IMR-90 (cell line): ENCODE data around the gene MPV17L. TPM values are rescaled to one million over a fixed set of nuclear protein-coding genes. Genes with fewer than 3 reads are reported as not detected.

ENCODE experiments used
- ATAC-seq: fragments of 200-7000 bp; cut with Tn5 transposase; 2 replicates; pipeline ENCODE4 v1.9.1; 2020; ENCODE audit warnings: low read depth, mild to moderate bottlenecking, moderate library complexity
- BruUV-seq: library from RNA; stranded (reverse); fragments of 400-500 nt; replicated peaks from 2 replicates; lab custom pipeline; 2021; lab: Mats Ljungman, UMichigan
- CTCF ChIA-PET: fragments of 300-600 bp; formaldehyde crosslinking; extraction: SDS; loops from one replicate; lab custom pipeline; 2021; ENCODE audit warnings: antibody characterized with exemption; lab: Yijun Ruan, JAX
- POLR2A ChIA-PET: fragments of 300-600 bp; sonication (Branson Sonifier 250); formaldehyde crosslinking; loops from one replicate; lab custom pipeline; 2022; ENCODE audit warnings: antibody characterized with exemption; ENCODE audit not compliant: unreplicated experiment; lab: Charles Lee
- DNase-seq: peaks from one replicate; pipeline ENCODE4 v3.0.0; 2013
- H2AFZ ChIP-seq: replicated peaks from 2 replicates; pipeline ENCODE3; 2013; ENCODE audit warnings: low read length, mild to moderate bottlenecking; ENCODE audit not compliant: poor library complexity
- H2AK5ac ChIP-seq: 2 replicates; pipeline ENCODE4 v1.6.1; 2013; ENCODE audit warnings: low read depth, low read length, inconsistent platforms
- H2AK9ac ChIP-seq: replicated peaks from 2 replicates; pipeline ENCODE3; 2013; ENCODE audit warnings: mild to moderate bottlenecking, low read depth, low read length, moderate library complexity; ENCODE audit not compliant: poor library complexity
- H2BK120ac ChIP-seq: 2 replicates; pipeline ENCODE4 v1.6.1; 2013; ENCODE audit warnings: low read depth, low read length, inconsistent platforms
- H2BK15ac ChIP-seq: 3 replicates; pipeline ENCODE4 v1.6.1; 2013; ENCODE audit warnings: low read depth, low read length, inconsistent platforms
- H2BK20ac ChIP-seq: 2 replicates; pipeline ENCODE4 v1.6.1; 2013; ENCODE audit warnings: low read depth, mild to moderate bottlenecking, inconsistent platforms, low read length, moderate library complexity
- H2BK5ac ChIP-seq: 2 replicates; pipeline ENCODE4 v1.6.1; 2013; ENCODE audit warnings: mild to moderate bottlenecking, low read depth, low read length, inconsistent platforms; ENCODE audit not compliant: poor library complexity, severe bottlenecking
- H3K14ac ChIP-seq: replicated peaks from 2 replicates; pipeline ENCODE4 v1.6.1; 2013; ENCODE audit warnings: low read depth, low read length, inconsistent platforms
- H3K18ac ChIP-seq: 2 replicates; pipeline ENCODE4 v1.6.1; 2013; ENCODE audit warnings: low read depth, low read length, control low read depth
- H3K23ac ChIP-seq: 2 replicates; pipeline ENCODE4 v1.6.1; 2013; ENCODE audit warnings: low read depth, low read length, inconsistent platforms
- H3K27ac ChIP-seq: 2 replicates; pipeline ENCODE4 v1.5.1; 2013; ENCODE audit warnings: mild to moderate bottlenecking, control low read depth, low read length; ENCODE audit not compliant: insufficient read depth
- H3K27me3 ChIP-seq: 2 replicates; pipeline ENCODE4 v1.6.1; 2013; ENCODE audit warnings: low read length; ENCODE audit not compliant: control insufficient read depth, insufficient read depth
- H3K36me3 ChIP-seq: 2 replicates; pipeline ENCODE4 v1.6.1; 2013; ENCODE audit warnings: low read length, mixed read lengths; ENCODE audit not compliant: control insufficient read depth, insufficient read depth
- H3K4ac ChIP-seq: 2 replicates; pipeline ENCODE4 v1.6.1; 2013; ENCODE audit warnings: low read depth, low read length, inconsistent platforms
- H3K4me1 ChIP-seq: 2 replicates; pipeline ENCODE4 v1.6.1; 2013; ENCODE audit warnings: low read length, mixed read lengths; ENCODE audit not compliant: control insufficient read depth, insufficient read depth
- H3K4me2 ChIP-seq: 2 replicates; pipeline ENCODE4 v1.6.1; 2013; ENCODE audit warnings: low read depth, mild to moderate bottlenecking, control low read depth, low read length, moderate library complexity
- H3K4me3 ChIP-seq: 2 replicates; pipeline ENCODE4 v1.5.1; 2013; ENCODE audit warnings: low read depth, mild to moderate bottlenecking, control low read depth, low read length, moderate library complexity; ENCODE audit not compliant: insufficient read depth
- H3K56ac ChIP-seq: 2 replicates; pipeline ENCODE4 v1.6.1; 2013; ENCODE audit warnings: low read length, inconsistent platforms; ENCODE audit not compliant: insufficient read depth; ENCODE audit errors: extremely low read depth
- H3K79me1 ChIP-seq, 2 experiments: 2 replicates each; pipeline ENCODE4 v1.6.1; 2013; ENCODE audit warnings: low read length in 2 of 2, inconsistent platforms in 1 of 2, low read depth in 1 of 2
- H3K9ac ChIP-seq: 2 replicates; pipeline ENCODE4 v1.6.1; 2013; ENCODE audit warnings: low read depth, low read length, control low read depth
- H3K9me1 ChIP-seq: 2 replicates; pipeline ENCODE4 v1.6.1; 2013; ENCODE audit warnings: low read length, inconsistent platforms; ENCODE audit not compliant: insufficient read depth
- H3K9me3 ChIP-seq: 2 replicates; pipeline ENCODE4 v1.6.1; 2013; ENCODE audit warnings: low read length; ENCODE audit not compliant: control insufficient read depth, insufficient read depth
- H4K20me1 ChIP-seq: 2 replicates; pipeline ENCODE4 v1.6.1; 2013; ENCODE audit warnings: low read length, inconsistent platforms; ENCODE audit not compliant: insufficient read depth
- H4K5ac ChIP-seq: 2 replicates; pipeline ENCODE4 v1.6.1; 2013; ENCODE audit warnings: mild to moderate bottlenecking, low read depth, low read length, control low read depth
- H4K8ac ChIP-seq, 2 experiments: 2 replicates each; pipeline ENCODE4 v1.6.1; 2013; ENCODE audit warnings: low read depth in 2 of 2, low read length in 2 of 2, control low read depth in 1 of 2, inconsistent platforms in 1 of 2
- H4K91ac ChIP-seq: 2 replicates; pipeline ENCODE4 v1.6.1; 2013; ENCODE audit warnings: low read depth, low read length, inconsistent platforms; ENCODE audit not compliant: insufficient read depth
- BHLHE40 ChIP-seq: fragments of 150-350 bp; IDR thresholded peaks from 2 replicates; pipeline ENCODE4 v1.6.1; 2016; ENCODE audit warnings: mild to moderate bottlenecking, low read depth, low read length
- CEBPB ChIP-seq: IDR thresholded peaks from 2 replicates; pipeline ENCODE4 v1.6.1; 2012; ENCODE audit warnings: low read depth, low read length, improper control_type of control experiment
- CHD1 ChIP-seq: IDR thresholded peaks from 2 replicates; pipeline ENCODE4 v1.6.1; 2012; ENCODE audit warnings: low read depth, low read length, improper control_type of control experiment
- CTCF ChIP-seq: conservative IDR thresholded peaks from 2 replicates; pipeline ENCODE4 v1.5.1; 2012; ENCODE audit warnings: mild to moderate bottlenecking, low read depth, low read length, improper control_type of control experiment
- FOS ChIP-seq: fragments of 150-350 bp; IDR thresholded peaks from 2 replicates; pipeline ENCODE4 v1.6.1; 2016; ENCODE audit warnings: low read depth, low read length
- MAFK ChIP-seq: IDR thresholded peaks from 2 replicates; pipeline ENCODE4 v1.6.1; 2012; ENCODE audit warnings: low read depth, low read length, improper control_type of control experiment
- MAZ ChIP-seq: IDR thresholded peaks from 2 replicates; pipeline ENCODE4 v1.6.1; 2012; ENCODE audit warnings: low read depth, mild to moderate bottlenecking, low read length, improper control_type of control experiment, moderate library complexity, borderline replicate concordance
- MXI1 ChIP-seq: IDR thresholded peaks from 2 replicates; pipeline ENCODE4 v1.6.1; 2012; ENCODE audit warnings: low read depth, mild to moderate bottlenecking, low read length, moderate library complexity, borderline replicate concordance
- NFE2L2 ChIP-seq: fragments of 150-350 bp; IDR thresholded peaks from 2 replicates; pipeline ENCODE4 v1.6.1; 2016; ENCODE audit warnings: low read depth, mild to moderate bottlenecking, low read length
- POLR2A ChIP-seq: IDR thresholded peaks from 2 replicates; pipeline ENCODE4 v1.6.1; 2012; ENCODE audit warnings: mild to moderate bottlenecking, low read depth, low read length
- RAD21 ChIP-seq: IDR thresholded peaks from 2 replicates; pipeline ENCODE4 v1.6.1; 2012; ENCODE audit warnings: low read length, improper control_type of control experiment
- RCOR1 ChIP-seq: IDR thresholded peaks from 2 replicates; pipeline ENCODE4 v1.6.1; 2012; ENCODE audit warnings: mild to moderate bottlenecking, low read length, improper control_type of control experiment; ENCODE audit not compliant: insufficient replicate concordance
- RFX5 ChIP-seq: IDR thresholded peaks from 2 replicates; pipeline ENCODE4 v1.8.0; 2012; ENCODE audit warnings: low read depth, mild to moderate bottlenecking, low read length, moderate library complexity
- SMC3 ChIP-seq: fragments of 150-350 bp; IDR thresholded peaks from 2 replicates; pipeline ENCODE4 v1.6.1; 2016; ENCODE audit warnings: low read depth, mild to moderate bottlenecking, antibody characterized with exemption, low read length, moderate library complexity
- USF2 ChIP-seq: fragments of 150-350 bp; IDR thresholded peaks from 2 replicates; pipeline ENCODE4 v1.6.1; 2017; ENCODE audit warnings: mild to moderate bottlenecking, antibody characterized with exemption, low read length, low read depth
- WGBS, 2 experiments: methylation state at CpG; one replicate each; pipeline versions ENCODE4 v1.1.5 to v1.1.7; 2013; ENCODE audit warnings: missing lambda C conversion rate in 2 of 2; ENCODE audit not compliant: insufficient read length in 1 of 2; ENCODE audit errors: extremely low coverage in 2 of 2; 5-methylcytosine and 5-hydroxymethylcytosine counted together
- dilution Hi-C: fragments of 300-500 bp; cut with HindIII; formaldehyde crosslinking; loops from one replicate; pipeline ENCODE4 v1.14.3; 2018; ENCODE audit warnings: low sequenced_read_pairs; ENCODE audit not compliant: unreplicated experiment
- in situ Hi-C: fragments of 300-500 bp; cut with MboI; formaldehyde crosslinking; loops from 3 replicates; pipeline ENCODE4 v1.14.3; 2019; ENCODE audit warnings: low sequenced_read_pairs, inconsistent platforms, mixed read lengths
- intact Hi-C: fragments of 100-400 bp; cut with micrococcal nuclease; formaldehyde crosslinking; loops from 2 replicates; pipeline ENCODE4 v1.10.0; 2022
- polyA plus RNA-seq, 3 experiments: library from polyadenylated mRNA; depleted of rRNA; stranded (reverse); fragments of >200 nt; gene quantifications; 2 replicates each; pipeline ENCODE4 v1.2.3, GENCODE V29; 2012; ENCODE audit warnings: low replicate concordance in 1 of 3
- total RNA-seq: library from RNA; depleted of rRNA; stranded (reverse); fragments of >200 nt; gene quantifications from 2 replicates; pipeline ENCODE4 v1.2.3, GENCODE V29; 2012
- TF ChIP-seq, protein P1 (sequence below): fragments of 150-350 bp; IDR thresholded peaks from 2 replicates; pipeline ENCODE4 v1.6.1; 2016; ENCODE audit warnings: low read depth, mild to moderate bottlenecking, low read length, moderate library complexity, borderline replicate concordance

Gene MPV17L
- total and polyA plus RNA-seq, 2 of the 4 experiments (the other 2 are of a cell fraction): 0.03 TPM; not detected in 1

DNA sequence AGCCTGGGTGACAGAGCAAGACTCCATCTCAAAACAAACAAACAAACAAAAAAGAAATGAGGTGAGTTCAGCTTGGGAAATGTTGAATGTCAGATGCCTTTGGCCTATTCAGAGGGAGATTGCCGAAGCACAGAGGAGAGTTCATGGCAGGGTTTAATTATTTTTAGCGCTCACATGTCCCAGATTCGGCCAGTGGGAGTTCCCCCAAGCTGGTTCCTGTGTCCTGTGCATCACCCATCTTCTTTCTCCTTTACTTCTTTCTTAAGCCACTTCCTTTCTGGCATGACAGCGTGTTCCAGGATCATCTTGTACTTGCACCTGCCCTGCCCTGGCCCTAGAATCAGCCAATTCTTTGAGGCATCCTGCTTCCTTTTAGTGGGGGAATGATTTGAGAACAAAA lies 9.2 kb downstream of the MPV17L start:
- H4K5ac ChIP-seq: no peak overlapping the region
- no peak overlapping the region for H2AK5ac ChIP-seq
- dilution Hi-C loops (no loop called here), intact Hi-C loops (no loop called here), in situ Hi-C loops (no loop called here)
- H3K9ac ChIP-seq: no peak overlapping the region
- no peak overlapping the region for H3K56ac ChIP-seq
- no peak overlapping the region for H2AK9ac ChIP-seq
- no peak for DNase-seq
- no peaks in the 10 kb centered on the region for H3K9me1 ChIP-seq
- no peaks in the 10 kb centered on the region for H3K4me1 ChIP-seq
- no peak overlapping the region for H3K23ac ChIP-seq
- H3K18ac ChIP-seq: no peak overlapping the region
- no peak overlapping the region for H2BK120ac ChIP-seq
- no peaks in the 10 kb centered on the region for H3K9me3 ChIP-seq
- H3K27me3 ChIP-seq: no peaks in the 10 kb centered on the region
- ChIA-PET POLR2A (no interaction called here), CTCF (no interaction called here)
- H3K4me3 ChIP-seq: no peak overlapping the region
- no TSS peak for BruUV-seq
- H3K27ac ChIP-seq: no peak overlapping the region
- no peak overlapping the region for H4K91ac ChIP-seq
- no peak overlapping the region for H2BK15ac ChIP-seq
- H2AFZ ChIP-seq: no peak overlapping the region
- H3K36me3 ChIP-seq: no peaks in the 10 kb centered on the region
- TF ChIP-seq RAD21 (no peak), CTCF (no peak), RCOR1 (no peak), MXI1 (no peak), SMC3 (no peak), RFX5 (no peak), FOS (no peak), CEBPB (no peak), USF2 (no peak), MAFK (no peak), MAZ (no peak), CHD1 (no peak), POLR2A (no peak), BHLHE40 (no peak), NFE2L2 (no peak)
- TF ChIP-seq, protein P1, sequence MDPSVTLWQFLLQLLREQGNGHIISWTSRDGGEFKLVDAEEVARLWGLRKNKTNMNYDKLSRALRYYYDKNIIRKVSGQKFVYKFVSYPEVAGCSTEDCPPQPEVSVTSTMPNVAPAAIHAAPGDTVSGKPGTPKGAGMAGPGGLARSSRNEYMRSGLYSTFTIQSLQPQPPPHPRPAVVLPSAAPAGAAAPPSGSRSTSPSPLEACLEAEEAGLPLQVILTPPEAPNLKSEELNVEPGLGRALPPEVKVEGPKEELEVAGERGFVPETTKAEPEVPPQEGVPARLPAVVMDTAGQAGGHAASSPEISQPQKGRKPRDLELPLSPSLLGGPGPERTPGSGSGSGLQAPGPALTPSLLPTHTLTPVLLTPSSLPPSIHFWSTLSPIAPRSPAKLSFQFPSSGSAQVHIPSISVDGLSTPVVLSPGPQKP: no peak
- no peaks in the 10 kb centered on the region for H4K20me1 ChIP-seq
- H2BK5ac ChIP-seq: no peak overlapping the region
- no peak for ATAC-seq
- H4K8ac ChIP-seq: no peak overlapping the region
- H3K4ac ChIP-seq: no peak overlapping the region
- H3K14ac ChIP-seq: no peak overlapping the region
- 95% methylated on average over 3 of the region's 4 CpGs; no CpG with 5 or more reads in 1 of the 2 experiments for WGBS, 2 experiments
- H3K79me1 ChIP-seq: no peaks in the 10 kb centered on the region
- H3K4me2 ChIP-seq: no peak overlapping the region
- no peak overlapping the region for H2BK20ac ChIP-seq
